Endodermal cell (in vitro differentiated cells): ENCODE results near the gene SPAG4. TPM values are rescaled to one million over a fixed set of nuclear protein-coding genes. Genes with fewer than 3 reads are reported as not detected.

Experiments
- DNase-seq: peaks from one replicate; pipeline ENCODE4 v3.0.0-alpha.2; 2017
- H3K27ac ChIP-seq: 2 replicates; pipeline ENCODE4 v1.5.1; 2013; ENCODE audit warnings: mild to moderate bottlenecking, low read depth, low read length, moderate library complexity
- H3K27me3 ChIP-seq: 2 replicates; pipeline ENCODE4 v1.6.1; 2013; ENCODE audit warnings: mild to moderate bottlenecking, low read length, moderate library complexity; ENCODE audit not compliant: insufficient read depth, control insufficient read depth, poor library complexity, severe bottlenecking
- H3K36me3 ChIP-seq: 2 replicates; pipeline ENCODE4 v1.7.0; 2013; ENCODE audit warnings: mild to moderate bottlenecking, low read length, moderate library complexity; ENCODE audit not compliant: control insufficient read depth, insufficient read depth
- H3K4me1 ChIP-seq: one replicate; pipeline ENCODE4 v1.7.0; 2013; ENCODE audit warnings: low read length; ENCODE audit not compliant: control insufficient read depth, insufficient read depth
- H3K4me3 ChIP-seq: 2 replicates; pipeline ENCODE4 v1.5.1; 2013; ENCODE audit warnings: mild to moderate bottlenecking, low read length, moderate library complexity
- H3K9ac ChIP-seq: 2 replicates; pipeline ENCODE4 v1.6.1; 2013; ENCODE audit warnings: mild to moderate bottlenecking, low read length, moderate library complexity; ENCODE audit not compliant: poor library complexity, severe bottlenecking; ENCODE audit errors: extremely low read depth
- H3K9me3 ChIP-seq: 2 replicates; pipeline ENCODE4 v1.6.1; 2013; ENCODE audit warnings: mild to moderate bottlenecking, low read length, moderate library complexity; ENCODE audit not compliant: control insufficient read depth
- H3K27ac Mint-ChIP-seq: 2 replicates; pipeline ENCODE4 v1.8.0; 2020; ENCODE audit warnings: mixed read lengths
- H3K27me3 Mint-ChIP-seq: 2 replicates; pipeline ENCODE4 v1.8.0; 2021; ENCODE audit warnings: mild to moderate bottlenecking, mixed read lengths; ENCODE audit not compliant: insufficient read depth
- H3K36me3 Mint-ChIP-seq: 2 replicates; pipeline ENCODE4 v1.8.0; 2020; ENCODE audit warnings: low read depth, mixed read lengths
- H3K4me1 Mint-ChIP-seq: 2 replicates; pipeline ENCODE4 v1.8.0; 2020; ENCODE audit warnings: mixed read lengths
- H3K4me3 Mint-ChIP-seq: 2 replicates; pipeline ENCODE4 v1.8.0; 2020; ENCODE audit warnings: mild to moderate bottlenecking, moderate library complexity, mixed read lengths
- H3K9me3 Mint-ChIP-seq: 2 replicates; pipeline ENCODE4 v1.8.0; 2020; ENCODE audit warnings: mild to moderate bottlenecking, mixed read lengths
- CTCF ChIP-seq: fragments of 200-600 bp; sonication (generic); conservative IDR thresholded peaks from 2 replicates; pipeline ENCODE4 v1.5.0; 2021; ENCODE audit warnings: antibody characterized with exemption, mild to moderate bottlenecking
- WGBS, 2 experiments: methylation state at CpG; one replicate each; pipeline versions ENCODE4 v1.1.5 to v1.1.7; 2013; ENCODE audit warnings: missing lambda C conversion rate in 2 of 2, mixed read lengths in 1 of 2; ENCODE audit not compliant: insufficient coverage in 1 of 2, insufficient read length in 1 of 2; 5-methylcytosine and 5-hydroxymethylcytosine counted together
- total RNA-seq, 2 donors: library from RNA; stranded (reverse); fragmentation: NEBNext Ultra II Directional in 1 of 2; extraction: Animal tissue kit (Norgen Biotek cat#: 25700) in 1 of 2; gene quantifications; 2 replicates in 1 of 2; 3 replicates in 1 of 2; pipeline ENCODE4 v1.2.1, GENCODE V29; 2021

Gene SPAG4
- total RNA-seq, 2 donors from 2014 or later: 1.7 to 3.5 TPM

DNA sequence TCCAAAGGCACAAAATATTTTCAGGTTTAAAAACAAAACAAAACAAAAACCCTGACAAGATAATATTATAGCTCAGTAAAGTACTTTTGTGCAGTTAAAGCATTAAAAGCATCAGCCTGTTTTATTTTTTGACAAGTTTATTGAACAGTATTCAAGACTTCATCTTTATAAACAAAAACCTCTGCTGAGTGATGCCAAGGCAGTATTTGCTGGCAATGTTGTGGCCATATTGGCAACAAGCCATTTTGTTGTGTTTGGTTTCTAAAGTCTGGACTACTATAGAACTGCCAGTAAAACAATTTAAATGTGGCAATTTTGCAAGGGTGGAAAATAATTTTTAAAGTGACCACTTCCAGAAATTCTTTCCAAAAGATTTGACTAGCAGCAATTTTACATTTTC lies 33.2 kb downstream of the SPAG4 start:
- peaks cover 5% of the 10 kb centered on the region for H3K4me1 ChIP-seq
- H3K9me3 ChIP-seq: no peaks in the 10 kb centered on the region
- no peak overlapping the region for H3K9ac ChIP-seq
- H3K27ac Mint-ChIP-seq: no peak overlapping the region
- H3K4me1 Mint-ChIP-seq: peaks cover 20% of the 10 kb centered on the region
- no peak overlapping the region for H3K4me3 Mint-ChIP-seq
- TF ChIP-seq CTCF: no peak
- H3K27me3 ChIP-seq: no peaks in the 10 kb centered on the region
- no peak for DNase-seq
- no peak overlapping the region for H3K27ac ChIP-seq
- peaks cover 21% of the 10 kb centered on the region for H3K36me3 Mint-ChIP-seq
- H3K4me3 ChIP-seq: no peak overlapping the region
- H3K9me3 Mint-ChIP-seq: no peaks in the 10 kb centered on the region
- H3K27me3 Mint-ChIP-seq: no peaks in the 10 kb centered on the region
- peaks cover 65% of the 10 kb centered on the region for H3K36me3 ChIP-seq

GRCh38 chr20:35650632-35651031 lies 35.0 kb downstream of the SPAG4 start:
- Histone ChIP-seq H3K27me3 (no peaks in the 10 kb centered on the region), H3K36me3 (peaks cover 66% of the 10 kb centered on the region), H3K9me3 (no peaks in the 10 kb centered on the region), H3K4me1 (no peaks in the 10 kb centered on the region), H3K9ac (no peak overlapping the region), H3K27ac (no peak overlapping the region), H3K4me3 (no peak overlapping the region)
- peaks cover 21% of the 10 kb centered on the region for H3K36me3 Mint-ChIP-seq
- peaks cover 6% of the 10 kb centered on the region for H3K4me1 Mint-ChIP-seq
- no peak overlapping the region for H3K27ac Mint-ChIP-seq
- H3K4me3 Mint-ChIP-seq: no peak overlapping the region
- H3K9me3 Mint-ChIP-seq: no peaks in the 10 kb centered on the region
- 100% methylated on average over 2 of the region's 3 CpGs for WGBS, 2 experiments
- no peak for DNase-seq
- no peaks in the 10 kb centered on the region for H3K27me3 Mint-ChIP-seq
- TF ChIP-seq CTCF: no peak

- Histone ChIP-seq H3K4me1 (no peaks in the 10 kb centered on the region), H3K4me3 (no peak overlapping the region), H3K9ac (no peak overlapping the region), H3K9me3 (no peaks in the 10 kb centered on the region), H3K27me3 (no peaks in the 10 kb centered on the region), H3K36me3 (peaks cover 71% of the 10 kb centered on the region), H3K27ac (no peak overlapping the region)
- no peaks in the 10 kb centered on the region for H3K9me3 Mint-ChIP-seq
- H3K27ac Mint-ChIP-seq: no peak overlapping the region
- peaks cover 22% of the 10 kb centered on the region for H3K36me3 Mint-ChIP-seq
- no peak for DNase-seq
- H3K4me3 Mint-ChIP-seq: no peak overlapping the region
- no peak for TF ChIP-seq CTCF
- no peaks in the 10 kb centered on the region for H3K27me3 Mint-ChIP-seq
- H3K4me1 Mint-ChIP-seq: peaks cover 5% of the 10 kb centered on the region
These were observed 36.3 kb downstream of the SPAG4 start for GRCh38 chr20:35651958-35652357.
